Activated T-cell treated with anti-CD3 and anti-CD28 coated beads, Interleukin-2, amount 50 U/mL, for 24 hours (primary cell): ENCODE measurements around the gene LAMA4.

ENCODE experiments used
- DNase-seq: peaks from one replicate; pipeline ENCODE4 v3.0.0-alpha.2; 2020
- H3K27ac Mint-ChIP-seq: 2 replicates; pipeline ENCODE4 v1.8.0; 2020; ENCODE audit warnings: mild to moderate bottlenecking, mixed read lengths
- H3K27me3 Mint-ChIP-seq: 2 replicates; pipeline ENCODE4 v1.8.0; 2020; ENCODE audit warnings: mixed read lengths
- H3K36me3 Mint-ChIP-seq: 2 replicates; pipeline ENCODE4 v1.8.0; 2020; ENCODE audit warnings: low read depth, mixed read lengths
- H3K4me1 Mint-ChIP-seq: 2 replicates; pipeline ENCODE4 v1.8.0; 2020; ENCODE audit warnings: low read depth, mixed read lengths
- H3K4me3 Mint-ChIP-seq: 2 replicates; pipeline ENCODE4 v1.8.0; 2020; ENCODE audit warnings: mild to moderate bottlenecking, moderate library complexity, mixed read lengths
- H3K9me3 Mint-ChIP-seq: 2 replicates; pipeline ENCODE4 v1.8.0; 2020; ENCODE audit warnings: mixed read lengths

The LAMA4 gene

GRCh38 chr6:112085286-112086065 is 168.9 kb downstream of the LAMA4 start:
- peaks cover 46% of the 10 kb centered on the region for H3K36me3 Mint-ChIP-seq
- no peaks in the 10 kb centered on the region for H3K27me3 Mint-ChIP-seq
- peaks cover 20% of the 10 kb centered on the region for H3K4me1 Mint-ChIP-seq
- H3K9me3 Mint-ChIP-seq = no peaks in the 10 kb centered on the region
- no peak for DNase-seq
- H3K27ac Mint-ChIP-seq = no peak overlapping the region
- peak overlapping the region; percentile 59 for H3K4me3 Mint-ChIP-seq

GRCh38 chr6:112081569-112081968 is 172.8 kb downstream of the LAMA4 start:
- Mint-ChIP-seq H3K4me3 (no peak overlapping the region), H3K4me1 (peaks cover 18% of the 10 kb centered on the region), H3K27me3 (no peaks in the 10 kb centered on the region), H3K36me3 (peaks cover 76% of the 10 kb centered on the region), H3K9me3 (no peaks in the 10 kb centered on the region), H3K27ac (no peak overlapping the region)
- no peak for DNase-seq

GRCh38 chr6:112066606-112067005 is 187.8 kb downstream of the LAMA4 start:
- H3K4me3 Mint-ChIP-seq = no peak overlapping the region
- H3K27me3 Mint-ChIP-seq = no peaks in the 10 kb centered on the region
- H3K27ac Mint-ChIP-seq = no peak overlapping the region
- DNase-seq = no peak
- no peaks in the 10 kb centered on the region for H3K4me1 Mint-ChIP-seq
- no peaks in the 10 kb centered on the region for H3K9me3 Mint-ChIP-seq
- H3K36me3 Mint-ChIP-seq = peaks cover 22% of the 10 kb centered on the region

GRCh38 chr6:112065426-112065986 is 188.9 kb downstream of the LAMA4 start:
- Mint-ChIP-seq H3K9me3 (no peaks in the 10 kb centered on the region), H3K27ac (no peak overlapping the region), H3K4me1 (no peaks in the 10 kb centered on the region), H3K4me3 (no peak overlapping the region), H3K36me3 (peaks cover 16% of the 10 kb centered on the region), H3K27me3 (no peaks in the 10 kb centered on the region)
- no peak for DNase-seq

GRCh38 chr6:112062966-112063365 is 191.4 kb downstream of the LAMA4 start:
- H3K4me3 Mint-ChIP-seq = no peak overlapping the region
- no peaks in the 10 kb centered on the region for H3K9me3 Mint-ChIP-seq
- no peak for DNase-seq
- H3K27ac Mint-ChIP-seq = no peak overlapping the region
- no peaks in the 10 kb centered on the region for H3K27me3 Mint-ChIP-seq
- no peaks in the 10 kb centered on the region for H3K4me1 Mint-ChIP-seq
- H3K36me3 Mint-ChIP-seq = no peaks in the 10 kb centered on the region

GRCh38 chr6:112061605-112062004 is 192.8 kb downstream of the LAMA4 start:
- no peaks in the 10 kb centered on the region for H3K4me1 Mint-ChIP-seq
- H3K9me3 Mint-ChIP-seq = no peaks in the 10 kb centered on the region
- no peaks in the 10 kb centered on the region for H3K36me3 Mint-ChIP-seq
- DNase-seq = no peak
- no peak overlapping the region for H3K27ac Mint-ChIP-seq
- no peaks in the 10 kb centered on the region for H3K27me3 Mint-ChIP-seq
- H3K4me3 Mint-ChIP-seq = no peak overlapping the region
